GM18858 (cell line): ENCODE measurements around the gene RSRC1.
"Not testable (repeated sequence)": the region's sequence is repeated elsewhere in the genome, so short reads cannot be mapped to it uniquely, and the experiment has no call there.

Source experiments
- ATAC-seq: cut with Tn5 transposase; IDR thresholded peaks from one replicate; pipeline ENCODE4 v1.9.1; 2021; ENCODE audit not compliant: unreplicated experiment

The RSRC1 gene

DNA sequence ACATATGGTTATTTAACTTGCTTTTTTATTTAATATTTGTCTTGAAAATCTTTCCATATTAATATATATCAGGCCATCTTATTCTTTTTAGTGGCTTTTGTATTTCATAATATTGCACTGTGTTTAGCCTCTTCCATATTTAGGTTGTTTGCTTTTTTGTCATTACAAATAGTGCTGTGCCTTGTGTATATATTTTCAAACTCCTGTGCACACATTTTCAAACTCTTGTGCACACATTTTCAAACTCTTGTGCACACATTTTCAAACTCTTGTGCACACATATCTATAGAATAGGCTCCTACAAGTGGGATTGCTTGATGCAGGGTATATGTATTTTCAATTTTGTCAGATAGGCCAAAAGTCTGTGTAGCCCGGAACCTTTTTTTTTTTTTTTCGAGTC lies 343.1 kb downstream of the RSRC1 start:
- no peak for ATAC-seq

DNA sequence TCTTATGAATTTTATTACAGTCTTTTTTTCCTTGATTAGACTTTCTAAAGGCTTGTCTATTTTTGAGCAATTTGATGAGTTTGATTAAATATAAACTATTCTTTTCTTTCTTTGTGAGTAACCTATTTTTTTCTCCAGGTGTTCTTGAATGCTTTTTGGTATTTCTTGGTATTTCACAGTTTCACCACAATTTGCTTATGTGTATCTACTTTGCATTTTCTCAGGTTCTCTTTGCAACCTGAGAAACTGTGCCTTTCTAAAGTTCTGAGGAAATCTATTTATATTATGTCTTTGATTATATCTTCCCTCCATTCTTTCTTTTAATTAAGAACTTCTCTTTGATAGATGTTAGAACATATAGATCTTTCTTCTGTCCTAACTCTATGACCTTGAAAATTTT lies 344.0 kb downstream of the RSRC1 start:
- ATAC-seq, result no peak

DNA sequence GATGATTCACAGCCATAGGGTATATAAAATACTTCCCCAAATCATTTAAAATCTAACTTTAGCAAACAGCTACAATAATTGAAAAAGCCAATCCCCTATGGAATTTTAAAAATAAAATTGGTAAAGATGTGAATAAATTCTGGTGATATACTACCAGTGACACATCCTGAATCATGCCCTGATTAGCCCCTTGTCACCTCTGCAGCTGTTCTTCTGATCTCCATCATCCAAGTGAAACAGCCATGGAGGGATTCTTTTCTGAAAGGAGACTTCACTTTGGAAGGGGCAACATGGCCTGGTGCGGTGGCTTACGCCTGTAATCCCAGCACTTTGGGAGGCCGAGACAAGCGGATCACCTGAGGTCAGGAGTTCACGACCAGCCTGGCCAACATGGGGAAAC lies 345.5 kb downstream of the RSRC1 start:
- no peak for ATAC-seq

DNA sequence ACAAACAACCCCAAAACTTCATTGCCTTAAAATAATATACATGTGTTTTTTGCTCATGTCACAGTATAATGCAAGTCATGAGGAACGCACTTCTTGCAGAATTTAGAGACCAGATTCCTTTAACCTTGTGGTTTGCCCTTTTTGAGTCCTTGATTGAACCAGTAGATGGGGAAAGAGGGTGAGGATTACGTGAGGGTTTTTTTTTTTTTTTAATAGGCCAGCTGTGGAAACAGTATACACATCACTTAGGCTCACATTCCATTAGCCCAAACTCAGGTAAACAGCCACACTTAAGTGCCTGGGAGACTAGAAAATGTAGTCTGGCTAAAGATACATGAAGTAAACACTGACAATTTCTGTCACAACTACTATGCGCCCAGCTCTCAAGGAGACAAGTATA lies 346.2 kb downstream of the RSRC1 start:
- ATAC-seq, result no peak

DNA sequence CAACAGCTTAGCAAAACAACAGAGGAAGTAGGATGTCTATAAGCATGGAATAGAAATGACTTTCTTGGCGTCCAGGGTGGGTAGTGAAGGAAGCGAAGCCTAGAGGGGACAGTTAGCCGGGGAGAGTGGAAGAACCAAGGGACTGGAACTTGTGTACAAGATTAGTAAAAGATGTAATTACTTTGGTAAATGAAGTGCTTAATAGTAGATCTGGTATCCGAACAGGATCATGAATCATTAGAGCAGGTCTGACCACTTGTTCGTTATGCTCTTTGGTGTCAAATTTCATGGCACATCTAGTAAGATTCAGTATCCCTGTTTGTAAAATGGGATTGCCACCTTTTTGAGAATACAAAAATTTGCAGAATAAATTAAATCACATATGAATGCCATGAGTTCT lies 348.6 kb downstream of the RSRC1 start:
- ATAC-seq, result no peak

DNA sequence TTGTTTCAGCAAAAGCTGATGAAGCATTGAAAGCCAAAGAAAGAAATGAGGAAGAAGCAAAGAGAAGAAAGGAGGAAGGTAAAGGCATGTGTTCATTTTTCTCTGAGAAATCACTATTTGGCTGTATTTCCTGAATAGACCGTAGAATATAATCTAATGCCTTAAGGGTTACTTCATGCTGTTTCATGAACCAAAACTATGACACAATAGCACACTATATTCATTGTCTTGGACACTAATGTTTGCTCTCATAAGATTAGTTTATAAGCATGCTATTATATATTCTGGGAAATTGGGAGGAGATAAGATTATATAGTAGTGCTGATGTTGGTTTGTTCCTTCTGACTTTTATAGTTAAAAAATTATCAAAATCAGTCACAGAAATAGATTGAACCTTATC lies 351.0 kb downstream of the RSRC1 start:
- ATAC-seq, result no peak

DNA sequence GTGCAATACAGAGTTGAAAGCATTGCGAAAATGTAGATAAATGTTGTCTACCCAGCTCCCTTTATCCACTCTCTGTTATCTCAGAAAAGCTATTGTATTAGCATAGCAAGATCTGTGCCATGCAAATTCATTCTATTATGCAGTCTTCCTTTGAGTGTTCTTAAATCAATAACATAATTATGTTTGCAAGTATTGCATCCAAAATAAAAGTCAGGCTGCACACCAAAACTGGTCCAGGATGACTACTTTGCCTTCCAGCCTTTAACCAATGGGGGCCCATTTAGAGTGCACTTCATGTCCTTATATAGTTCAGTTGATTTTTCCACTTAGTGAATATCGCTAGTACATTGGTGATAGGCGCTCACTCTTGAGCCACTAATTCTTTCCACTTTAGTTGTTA lies 353.7 kb downstream of the RSRC1 start:
- ATAC-seq, result no peak

DNA sequence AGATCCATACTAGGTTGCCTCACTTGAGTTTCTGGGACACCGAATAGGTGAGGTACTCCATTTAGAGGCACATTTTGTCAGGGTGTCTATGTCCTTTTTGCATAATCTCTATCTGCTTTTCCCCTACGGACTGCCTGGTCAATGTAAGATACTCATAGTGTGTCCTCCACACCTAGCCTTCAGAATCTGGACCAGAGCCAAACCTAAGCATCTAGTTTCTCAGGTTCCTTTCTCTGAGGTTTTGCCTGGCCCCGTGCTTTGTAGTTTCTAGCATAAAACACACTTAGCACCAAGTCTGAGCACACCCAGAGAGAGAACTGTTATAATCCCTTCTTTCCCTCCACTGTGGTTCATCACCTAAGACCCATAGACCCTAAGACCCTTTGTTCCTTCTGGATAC lies 355.2 kb downstream of the RSRC1 start:
- ATAC-seq, result peak; percentile 56

DNA sequence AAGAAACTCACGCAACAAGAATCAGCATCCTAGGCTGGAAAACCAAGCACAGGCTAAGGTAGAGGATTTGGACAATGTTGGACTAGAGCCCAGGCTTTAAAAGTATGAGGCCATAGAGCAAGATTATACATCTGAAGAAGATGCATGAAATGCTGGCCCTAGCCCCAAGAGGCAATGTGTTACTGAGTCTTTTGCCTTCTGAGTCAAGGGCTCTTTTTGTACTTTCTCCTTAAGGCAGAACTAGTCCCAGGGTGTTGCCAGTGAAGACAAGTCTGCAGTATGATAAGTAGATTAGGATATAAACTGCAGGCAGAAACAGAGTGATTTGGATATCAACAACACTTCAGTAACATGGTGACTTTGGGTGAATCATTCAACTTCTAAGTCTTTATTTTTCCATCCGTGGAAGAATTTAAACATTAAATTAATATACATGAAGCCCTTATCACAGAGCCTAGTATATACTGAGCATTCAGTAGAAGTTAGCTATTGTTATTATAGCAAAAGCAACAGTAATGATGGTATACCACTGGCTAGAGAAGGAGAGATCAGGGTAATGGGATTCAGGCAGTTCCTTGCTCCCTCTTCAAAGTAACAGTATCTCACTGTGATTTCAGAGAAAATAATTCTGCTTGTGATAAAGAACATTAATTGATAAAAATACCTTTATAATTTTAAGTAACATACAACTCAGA lies 361.2 kb downstream of the RSRC1 start:
- no peak for ATAC-seq

DNA sequence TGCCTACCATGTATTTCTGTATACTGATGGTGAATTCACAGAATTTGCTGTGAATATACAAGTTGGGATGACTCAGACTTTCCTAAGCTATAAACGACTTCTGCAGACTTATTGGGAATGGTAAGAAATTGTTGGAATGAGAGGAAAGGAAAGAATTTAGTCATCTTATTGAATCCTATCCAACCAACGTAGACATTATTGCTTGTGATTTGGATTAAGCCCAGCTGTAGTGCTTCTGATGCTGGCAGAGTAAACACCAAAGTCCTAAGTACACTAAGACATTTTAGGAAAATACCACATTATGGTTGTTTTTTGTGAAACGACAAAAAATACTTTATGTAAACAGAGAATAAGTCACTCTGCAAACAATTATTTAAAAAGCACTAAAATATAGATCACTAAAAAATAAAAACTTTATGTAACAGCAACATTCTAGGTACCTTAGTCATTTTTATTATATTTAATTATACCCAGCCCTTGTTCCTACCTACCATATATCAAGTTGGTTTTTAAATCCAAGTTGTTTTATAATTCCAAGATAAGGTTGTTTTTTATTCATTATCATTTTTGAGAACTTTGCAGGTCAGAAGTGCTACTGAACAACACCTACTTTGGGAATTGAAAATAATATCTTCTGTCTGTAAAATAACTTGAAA lies 361.9 kb downstream of the RSRC1 start:
- ATAC-seq, result no peak

DNA sequence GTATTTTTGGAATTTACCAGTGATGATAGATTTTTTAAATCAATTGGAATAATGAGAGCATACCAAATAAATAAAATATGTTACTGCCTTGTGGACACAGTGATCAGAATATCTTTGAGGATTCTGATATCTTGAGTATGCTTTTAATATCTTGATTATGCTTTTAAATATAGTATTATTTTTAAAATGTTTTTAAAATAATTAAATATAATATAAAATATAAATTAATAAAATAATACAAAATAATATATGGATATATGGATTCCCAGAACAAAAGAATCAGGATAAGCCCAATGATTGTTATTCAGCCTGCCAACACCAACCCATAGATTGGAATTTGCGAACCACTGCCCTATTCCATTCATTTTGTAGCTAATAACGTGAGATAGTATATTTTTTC lies 369.2 kb downstream of the RSRC1 start:
- no peak for ATAC-seq

DNA sequence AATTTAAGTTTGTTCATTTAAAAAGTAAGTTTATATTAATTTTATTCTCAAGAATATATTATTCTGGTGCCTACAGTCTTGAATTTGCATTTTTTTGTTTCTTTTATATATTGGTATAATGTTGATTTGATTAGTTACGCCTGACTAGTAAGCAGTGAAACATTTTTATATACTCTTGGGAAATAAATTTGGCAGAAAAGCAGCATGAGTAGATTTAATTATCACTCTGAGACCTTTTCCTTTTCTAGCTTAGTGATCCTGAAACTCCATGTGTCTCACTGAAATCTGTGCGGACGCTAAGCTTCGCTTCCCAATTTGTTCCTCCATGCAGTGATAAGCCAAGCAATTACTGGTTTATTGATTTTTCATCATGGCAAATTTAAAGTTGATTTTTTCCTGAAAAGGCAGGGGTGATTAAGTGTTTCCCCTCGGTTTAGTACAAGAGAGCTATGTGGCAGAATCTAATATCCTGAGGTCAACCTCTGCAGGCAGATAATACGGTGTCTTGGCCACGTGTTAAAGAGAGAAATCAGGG lies 373.9 kb downstream of the RSRC1 start:
- no peak for ATAC-seq

DNA sequence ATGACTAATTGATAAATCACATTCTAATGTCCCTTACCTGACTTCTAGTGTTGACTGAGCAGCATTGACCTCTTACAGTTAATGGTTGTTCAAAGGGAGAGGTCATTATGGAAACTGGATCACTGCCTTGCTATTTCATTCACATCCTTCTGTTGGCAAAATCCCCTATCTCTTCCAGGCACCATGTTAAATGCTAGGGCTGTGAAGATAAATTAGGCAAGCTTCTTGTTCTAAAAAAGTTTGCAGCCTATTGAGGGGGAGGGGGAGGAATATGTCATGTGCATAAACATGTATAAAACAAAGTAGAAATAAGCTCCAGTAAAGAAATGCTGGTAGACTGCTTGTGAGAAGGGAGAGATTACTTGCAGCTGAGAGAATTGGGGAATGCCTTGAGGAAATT lies 376.3 kb downstream of the RSRC1 start:
- no peak for ATAC-seq

DNA sequence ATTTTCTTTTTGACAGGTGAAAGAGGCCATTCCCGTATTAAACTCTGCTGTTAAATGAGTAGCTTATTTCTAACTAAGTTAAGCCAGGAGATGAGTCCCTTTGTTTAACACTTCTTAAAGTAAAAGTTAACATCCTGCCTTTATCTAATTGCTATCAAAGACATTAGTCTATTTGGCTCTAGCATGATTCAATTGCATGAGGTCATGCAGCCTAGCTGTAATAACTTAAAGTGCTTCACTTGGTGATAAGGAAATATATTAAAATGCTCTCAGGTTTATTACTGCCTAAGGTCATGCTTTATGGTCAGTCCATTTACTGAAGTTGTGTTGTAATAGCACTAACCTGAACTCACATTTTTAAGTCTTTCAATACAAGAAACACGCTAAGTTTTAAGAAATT lies 378.8 kb downstream of the RSRC1 start:
- no peak for ATAC-seq

DNA sequence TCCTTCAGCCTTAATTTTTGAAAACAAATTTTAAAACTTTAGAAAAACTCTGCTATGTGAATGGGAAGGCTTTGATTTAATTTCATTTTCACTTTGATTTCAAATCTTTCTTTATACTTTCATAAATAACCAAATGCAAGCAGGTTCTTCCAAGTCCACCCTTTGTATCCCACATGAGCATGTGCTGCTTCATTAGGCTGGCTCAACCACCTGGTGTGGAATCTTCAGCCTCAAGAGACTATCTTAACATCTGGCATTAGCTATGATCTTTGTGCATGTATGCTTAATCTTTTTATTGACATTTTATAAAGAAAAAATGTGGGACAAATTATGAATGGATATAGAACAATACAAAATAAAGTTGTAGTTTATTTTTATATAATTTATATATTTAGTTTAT lies 379.3 kb downstream of the RSRC1 start:
- ATAC-seq, result no peak

DNA sequence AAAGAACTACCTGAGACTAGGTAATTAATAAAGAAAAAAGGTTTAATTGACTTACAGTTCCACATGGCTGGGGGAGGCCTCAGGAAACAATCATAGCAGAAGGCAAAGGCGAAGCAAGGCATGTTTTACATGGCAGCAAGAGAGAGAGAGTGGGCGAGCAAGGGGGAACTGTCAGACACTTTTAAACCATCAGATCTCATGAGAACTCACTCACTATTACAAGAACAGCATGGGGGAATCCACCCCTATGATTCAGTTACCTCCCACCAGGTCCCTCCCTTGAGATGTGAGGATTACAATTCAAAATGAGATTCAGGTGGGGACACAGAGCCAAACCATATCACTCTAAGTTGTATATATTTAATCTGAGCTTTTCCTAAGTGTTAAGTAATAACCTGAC lies 382.1 kb downstream of the RSRC1 start:
- no peak for ATAC-seq

DNA sequence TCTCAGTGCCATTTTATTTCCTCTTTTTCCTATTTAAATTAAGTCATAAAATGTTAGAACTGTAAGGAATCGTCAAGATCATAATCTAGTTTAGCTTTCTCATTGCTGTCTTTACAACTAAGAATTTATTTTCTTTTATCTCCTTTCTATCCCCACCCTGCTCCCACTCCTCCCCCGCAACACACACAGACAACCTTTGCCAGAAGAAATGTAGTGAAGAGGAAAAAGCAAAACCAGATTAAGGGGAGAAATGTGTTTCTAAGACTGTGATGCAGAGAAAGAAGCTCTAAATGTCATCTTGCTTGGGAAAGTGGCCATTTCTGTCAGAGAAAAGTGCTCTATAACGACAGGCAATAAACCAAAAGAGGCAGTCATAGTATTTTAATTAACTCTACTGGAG lies 382.8 kb downstream of the RSRC1 start:
- ATAC-seq, result no peak

DNA sequence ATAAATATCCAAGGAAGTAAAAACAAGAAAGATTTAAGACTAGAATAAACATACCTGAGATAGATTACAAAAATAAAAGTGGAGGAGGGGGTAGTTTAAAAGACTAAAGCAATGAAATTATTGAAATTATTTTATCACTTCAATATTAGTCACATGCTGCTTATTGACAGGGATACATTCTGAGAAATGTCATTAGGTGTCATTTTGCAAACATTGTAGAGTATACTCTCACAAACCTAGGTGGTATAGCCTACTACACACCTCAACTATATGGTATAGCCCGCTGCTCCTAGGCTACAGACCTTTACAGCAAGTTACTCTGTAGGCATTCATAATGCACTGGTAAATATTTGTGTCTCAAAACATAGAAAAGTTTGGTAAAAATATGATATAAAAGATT lies 384.0 kb downstream of the RSRC1 start:
- ATAC-seq, result no peak

DNA sequence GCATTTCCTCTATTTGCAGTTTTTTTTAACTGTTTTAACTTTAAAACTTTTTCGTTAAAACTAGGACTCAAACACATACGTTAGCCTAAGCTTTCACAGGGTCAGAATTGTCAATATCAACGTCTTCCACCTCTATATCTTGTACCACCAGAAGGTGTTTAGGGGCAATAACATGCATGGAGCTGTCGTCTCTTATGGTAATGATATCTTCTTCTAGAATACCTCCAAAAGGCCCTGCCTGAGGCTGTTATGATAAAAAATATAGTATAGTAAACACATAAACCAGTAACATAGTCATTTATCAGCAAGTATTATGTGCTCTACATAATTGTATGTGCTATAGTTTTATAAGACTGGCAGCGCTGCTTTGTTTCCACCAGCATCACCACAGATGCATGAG lies 384.8 kb downstream of the RSRC1 start:
- no peak for ATAC-seq

DNA sequence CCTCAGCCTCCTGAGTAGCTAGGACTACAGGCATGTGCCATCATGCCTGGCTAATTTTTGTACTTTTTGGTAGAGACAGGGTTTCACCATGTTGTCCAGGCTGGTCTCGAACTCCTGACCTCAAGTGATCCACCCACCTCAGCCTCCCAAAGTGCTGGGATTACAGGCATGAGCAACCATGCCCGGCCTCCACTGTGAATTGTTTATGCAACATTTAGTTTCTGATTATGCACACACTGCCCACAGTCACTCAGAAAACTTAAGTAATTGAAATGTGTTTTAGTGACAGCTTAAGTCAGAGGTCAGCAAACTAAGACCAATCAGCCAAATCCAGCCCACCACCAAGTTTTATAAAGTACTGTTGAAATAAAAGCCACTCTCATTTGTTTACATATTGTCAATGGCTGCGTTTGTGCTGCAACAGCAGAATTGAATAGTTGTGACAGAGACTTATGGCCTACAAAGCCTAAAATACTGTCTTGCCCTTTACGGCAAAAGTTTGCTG lies 385.6 kb downstream of the RSRC1 start:
- not testable (repeated sequence) for ATAC-seq

DNA sequence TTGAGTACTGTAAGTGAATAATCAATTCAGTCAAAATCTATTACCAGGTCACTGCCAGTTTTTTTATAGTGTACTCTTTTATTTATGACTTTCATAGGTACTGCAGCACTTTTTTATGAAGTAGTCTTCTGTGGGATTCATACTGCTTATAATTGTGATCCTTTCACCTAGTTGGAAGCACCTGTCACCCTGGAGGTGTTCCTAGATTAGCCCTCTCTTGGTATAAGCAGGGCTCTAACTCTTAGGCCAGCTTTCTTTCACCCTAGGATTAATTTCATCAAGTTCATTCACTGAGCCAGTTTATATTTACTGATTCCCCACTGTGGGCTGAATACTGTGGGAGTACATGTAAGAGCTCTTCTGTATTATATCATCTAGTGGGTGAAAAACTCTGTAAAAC lies 395.2 kb downstream of the RSRC1 start:
- no peak for ATAC-seq

DNA sequence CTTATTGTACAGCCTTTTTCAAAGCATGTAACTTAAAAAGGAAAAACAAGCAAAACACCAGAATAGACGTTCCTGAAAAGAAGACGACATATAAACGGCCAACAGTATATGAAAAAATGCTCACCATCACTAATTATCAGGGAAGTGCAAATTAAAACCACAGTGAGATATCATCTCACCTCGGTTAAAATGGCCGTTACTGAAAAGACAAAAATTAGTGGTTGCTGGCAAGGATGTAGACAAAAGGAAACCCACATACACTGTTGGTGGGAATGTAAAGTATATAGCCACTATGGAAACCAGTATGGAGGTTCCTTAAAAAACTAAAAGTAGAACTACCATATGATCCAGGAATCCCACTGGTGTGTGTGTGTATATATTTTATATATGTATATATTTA lies 396.6 kb downstream of the RSRC1 start:
- no peak for ATAC-seq

DNA sequence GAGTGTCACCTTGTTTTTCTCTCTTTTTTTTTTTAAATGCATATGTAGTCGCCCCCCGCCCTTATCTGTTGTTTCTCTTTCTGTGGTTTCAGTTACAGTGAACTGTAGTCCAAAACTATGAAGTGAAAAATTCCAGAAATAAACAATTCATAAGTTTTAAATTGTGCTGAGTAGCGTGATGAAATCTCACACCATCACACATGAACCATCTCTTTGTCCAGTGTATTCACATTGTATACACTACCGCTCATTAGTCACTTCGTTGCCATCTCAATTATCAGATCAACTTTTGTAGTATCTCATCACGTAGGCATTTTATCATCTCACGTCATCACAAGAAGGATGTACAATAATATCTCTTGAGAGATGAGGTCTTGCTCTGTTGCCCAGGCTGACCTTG lies 398.6 kb downstream of the RSRC1 start:
- no peak for ATAC-seq
